Ishikawa (cell line): ENCODE measurements around the gene RNF25.

ENCODE experiments used
- EP300 ChIP-seq: IDR thresholded peaks from 2 replicates; pipeline ENCODE4 v1.6.1; 2012; ENCODE audit warnings: borderline replicate concordance
- FOXM1 ChIP-seq: IDR thresholded peaks from 2 replicates; pipeline ENCODE4 v1.6.1; 2012; ENCODE audit warnings: low read depth, borderline replicate concordance
- NFIC ChIP-seq: IDR thresholded peaks from 2 replicates; pipeline ENCODE4 v1.6.1; 2012
- RAD21 ChIP-seq: IDR thresholded peaks from 2 replicates; pipeline ENCODE4 v1.6.1; 2012; ENCODE audit warnings: low read depth
- REST ChIP-seq: IDR thresholded peaks from 2 replicates; pipeline ENCODE4 v1.6.1; 2012; ENCODE audit warnings: low read depth, mild to moderate bottlenecking
- TCF12 ChIP-seq: IDR thresholded peaks from 2 replicates; pipeline ENCODE4 v1.6.1; 2012; ENCODE audit warnings: low read depth
- YY1 ChIP-seq: IDR thresholded peaks from 2 replicates; pipeline ENCODE4 v1.6.1; 2012; ENCODE audit warnings: low read depth
- ZBTB7A ChIP-seq: IDR thresholded peaks from 2 replicates; pipeline ENCODE4 v1.6.1; 2012; ENCODE audit warnings: low read depth

GRCh38 chr2:218703341-218703740 lies 31.5 kb upstream of the RNF25 start:
- TF ChIP-seq YY1, result no peak
- TF ChIP-seq EP300, result no peak
- no peak for TF ChIP-seq NFIC
- TF ChIP-seq RAD21, result no peak
- TF ChIP-seq REST, result no peak
- no peak for TF ChIP-seq FOXM1
- TF ChIP-seq ZBTB7A, result no peak
- no peak for TF ChIP-seq TCF12
